Activated naive CD8-positive, alpha-beta T cell treated with anti-CD3 and anti-CD28 coated beads, Interleukin-2, amount 50 U/mL, for 24 hours (primary cell): ENCODE data around the gene SLC4A5.
A peak's percentile ranks its signal among the peaks of the same experiment; 100 is the strongest.

ENCODE experiments used
- ATAC-seq: fragments of 150-1000 bp; cut with Tn5 transposase; one replicate; pipeline ENCODE4 v1.10.0; 2021
- DNase-seq: peaks from one replicate; pipeline ENCODE4 v3.0.0; 2021
- H3K27ac Mint-ChIP-seq: one replicate; pipeline ENCODE4 v1.8.0; 2021; ENCODE audit warnings: mild to moderate bottlenecking, mixed read lengths
- H3K27me3 Mint-ChIP-seq: one replicate; pipeline ENCODE4 v1.8.0; 2021; ENCODE audit warnings: mixed read lengths
- H3K36me3 Mint-ChIP-seq: one replicate; pipeline ENCODE4 v1.8.0; 2021; ENCODE audit warnings: low read depth, mixed read lengths
- H3K4me1 Mint-ChIP-seq: one replicate; pipeline ENCODE4 v1.8.0; 2021; ENCODE audit warnings: mixed read lengths
- H3K4me3 Mint-ChIP-seq: one replicate; pipeline ENCODE4 v1.8.0; 2021; ENCODE audit warnings: mild to moderate bottlenecking, moderate library complexity, mixed read lengths
- H3K9me3 Mint-ChIP-seq: one replicate; pipeline ENCODE4 v1.8.0; 2021; ENCODE audit warnings: mixed read lengths

Gene SLC4A5

GRCh38 chr2:74206180-74206688 is 137.0 kb downstream of the SLC4A5 start:
- DNase-seq: peak; percentile 41
- Mint-ChIP-seq H3K9me3 (no peaks in the 10 kb centered on the region), H3K4me1 (peaks cover 68% of the 10 kb centered on the region), H3K4me3 (peak overlapping the region; percentile 64), H3K27me3 (no peaks in the 10 kb centered on the region), H3K36me3 (peaks cover 88% of the 10 kb centered on the region), H3K27ac (peak overlapping the region; percentile 95)
- ATAC-seq: peak; percentile 91

DNA sequence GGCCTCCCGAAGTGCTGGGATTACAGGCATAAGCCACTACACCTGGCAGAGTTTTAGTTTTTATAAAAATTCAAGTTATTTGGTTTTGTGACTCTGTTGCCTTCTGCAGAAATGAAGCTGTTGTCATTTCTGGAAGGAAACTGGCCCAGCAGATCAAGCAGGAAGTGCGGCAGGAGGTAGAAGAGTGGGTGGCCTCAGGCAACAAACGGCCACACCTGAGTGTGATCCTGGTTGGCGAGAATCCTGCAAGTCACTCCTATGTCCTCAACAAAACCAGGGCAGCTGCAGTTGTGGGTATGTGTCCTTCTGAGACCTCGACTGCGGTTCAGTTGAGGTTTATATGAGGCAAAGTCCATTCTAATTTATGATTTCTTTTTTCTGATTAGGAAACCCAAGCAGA is 137.6 kb downstream of the SLC4A5 start:
- peak overlapping the region; percentile 95 for H3K27ac Mint-ChIP-seq
- H3K36me3 Mint-ChIP-seq: peaks cover 86% of the 10 kb centered on the region
- H3K27me3 Mint-ChIP-seq: no peaks in the 10 kb centered on the region
- H3K9me3 Mint-ChIP-seq: no peaks in the 10 kb centered on the region
- peak overlapping the region; percentile 64 for H3K4me3 Mint-ChIP-seq
- ATAC-seq (peak; percentile 29), DNase-seq (no peak)
- H3K4me1 Mint-ChIP-seq: peaks cover 74% of the 10 kb centered on the region

DNA sequence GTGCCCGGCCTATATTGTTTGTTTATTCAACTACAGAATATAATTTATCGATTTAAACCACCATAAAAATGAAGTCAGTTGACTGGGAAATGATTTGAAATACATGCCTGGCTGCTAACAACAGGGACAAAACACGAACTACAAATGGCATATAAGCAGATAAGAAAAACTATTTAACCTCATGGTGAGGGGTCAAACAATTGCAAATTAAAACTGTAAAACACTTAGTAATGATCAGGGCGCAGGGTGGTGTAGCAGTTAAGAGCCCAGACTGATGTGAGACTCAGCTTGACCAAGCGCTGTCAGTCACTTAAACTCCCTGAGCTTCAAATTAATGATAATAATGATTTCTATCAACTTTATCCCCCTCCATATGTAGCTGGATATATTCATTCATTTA is 138.1 kb downstream of the SLC4A5 start:
- Mint-ChIP-seq H3K36me3 (peaks cover 87% of the 10 kb centered on the region), H3K4me3 (peak overlapping the region; percentile 64), H3K4me1 (peaks cover 78% of the 10 kb centered on the region), H3K9me3 (no peaks in the 10 kb centered on the region), H3K27me3 (no peaks in the 10 kb centered on the region), H3K27ac (peak overlapping the region; percentile 95)
- DNase-seq (no peak), ATAC-seq (no peak)

DNA sequence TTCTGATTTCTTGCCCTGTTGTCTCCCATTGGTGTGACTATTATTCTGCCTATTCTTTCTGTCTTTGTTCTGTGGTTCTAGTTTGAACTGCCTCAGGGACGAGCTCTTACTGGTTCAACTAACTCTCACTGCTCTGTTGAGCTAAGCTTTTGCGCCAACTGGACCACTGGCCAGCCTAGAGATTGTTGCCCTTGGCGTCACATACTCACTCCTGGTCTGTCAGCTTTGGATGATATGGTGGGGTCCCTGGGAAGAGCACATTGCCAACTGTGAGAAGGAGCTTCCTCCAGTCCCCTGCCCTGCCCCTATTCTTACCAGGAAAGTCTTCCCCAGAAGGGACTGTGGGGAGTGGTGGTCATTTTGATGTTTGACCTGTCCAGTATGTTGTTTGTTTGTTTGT is 138.8 kb downstream of the SLC4A5 start:
- peak overlapping the region; percentile 64 for H3K4me3 Mint-ChIP-seq
- H3K36me3 Mint-ChIP-seq: peaks cover 87% of the 10 kb centered on the region
- ATAC-seq: no peak

DNA sequence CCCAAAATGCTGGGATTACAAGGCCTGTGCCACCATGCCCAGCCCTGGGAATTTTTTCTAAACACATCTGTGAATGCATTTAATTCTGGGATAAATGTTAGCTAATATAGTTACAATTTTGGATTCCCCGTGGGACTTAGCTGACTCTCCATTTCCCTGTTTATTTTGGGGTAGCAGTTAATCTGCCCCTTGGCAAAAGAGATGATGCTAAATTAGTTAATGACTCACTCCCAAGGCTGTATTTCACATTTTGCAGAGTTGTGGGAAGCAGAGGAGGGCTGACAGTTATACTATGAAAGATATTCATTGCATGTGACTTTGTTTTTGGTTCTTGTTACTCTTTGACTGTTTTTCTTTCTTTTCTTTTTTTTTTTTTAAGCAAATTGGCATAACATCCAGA is 141.6 kb downstream of the SLC4A5 start:
- Mint-ChIP-seq H3K9me3 (no peaks in the 10 kb centered on the region), H3K36me3 (peaks cover 70% of the 10 kb centered on the region), H3K27me3 (no peaks in the 10 kb centered on the region), H3K4me3 (peak overlapping the region; percentile 99), H3K4me1 (peaks cover 84% of the 10 kb centered on the region), H3K27ac (peak overlapping the region; percentile 100)
- no peak for ATAC-seq
- DNase-seq: no peak

More for the DNA sequence above, 138.8 kb downstream of the SLC4A5 start:
- Mint-ChIP-seq H3K27ac (peak overlapping the region; percentile 95), H3K4me1 (peaks cover 81% of the 10 kb centered on the region), H3K27me3 (no peaks in the 10 kb centered on the region), H3K9me3 (no peaks in the 10 kb centered on the region)
- DNase-seq: no peak

DNA sequence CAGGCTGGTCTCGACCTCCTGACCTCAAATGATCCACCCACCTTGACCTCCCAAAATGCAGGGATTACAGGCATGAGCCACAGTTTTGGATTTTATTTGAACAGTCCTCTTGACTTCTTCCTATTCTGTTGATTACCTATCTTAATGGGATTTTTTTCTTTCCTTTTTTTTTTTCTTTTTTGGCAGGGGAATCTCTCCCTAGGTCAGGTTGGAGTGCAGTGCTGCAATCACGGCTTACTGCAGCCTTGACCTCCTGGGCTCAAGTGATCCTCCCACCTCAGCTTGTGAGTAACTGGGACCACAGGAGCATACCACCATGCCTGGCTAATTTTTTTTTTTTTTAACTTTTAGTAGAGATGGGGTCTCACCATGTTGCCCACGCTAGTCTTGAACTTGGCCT is 142.0 kb downstream of the SLC4A5 start:
- Mint-ChIP-seq H3K9me3 (no peaks in the 10 kb centered on the region), H3K27me3 (no peaks in the 10 kb centered on the region), H3K27ac (peak overlapping the region; percentile 100), H3K4me1 (peaks cover 80% of the 10 kb centered on the region), H3K4me3 (peak overlapping the region; percentile 99), H3K36me3 (peaks cover 66% of the 10 kb centered on the region)
- ATAC-seq: no peak
- DNase-seq: no peak

- Mint-ChIP-seq H3K4me3 (peak overlapping the region; percentile 99), H3K36me3 (peaks cover 54% of the 10 kb centered on the region), H3K4me1 (peaks cover 66% of the 10 kb centered on the region), H3K27me3 (no peaks in the 10 kb centered on the region), H3K9me3 (no peaks in the 10 kb centered on the region), H3K27ac (peak overlapping the region; percentile 100)
- DNase-seq: peak; percentile 27
- ATAC-seq: no peak
Observed at GRCh38 chr2:74199871-74200305, 143.3 kb downstream of the SLC4A5 start.

GRCh38 chr2:74199275-74199701 is 143.9 kb downstream of the SLC4A5 start:
- peaks cover 60% of the 10 kb centered on the region for H3K4me1 Mint-ChIP-seq

DNA sequence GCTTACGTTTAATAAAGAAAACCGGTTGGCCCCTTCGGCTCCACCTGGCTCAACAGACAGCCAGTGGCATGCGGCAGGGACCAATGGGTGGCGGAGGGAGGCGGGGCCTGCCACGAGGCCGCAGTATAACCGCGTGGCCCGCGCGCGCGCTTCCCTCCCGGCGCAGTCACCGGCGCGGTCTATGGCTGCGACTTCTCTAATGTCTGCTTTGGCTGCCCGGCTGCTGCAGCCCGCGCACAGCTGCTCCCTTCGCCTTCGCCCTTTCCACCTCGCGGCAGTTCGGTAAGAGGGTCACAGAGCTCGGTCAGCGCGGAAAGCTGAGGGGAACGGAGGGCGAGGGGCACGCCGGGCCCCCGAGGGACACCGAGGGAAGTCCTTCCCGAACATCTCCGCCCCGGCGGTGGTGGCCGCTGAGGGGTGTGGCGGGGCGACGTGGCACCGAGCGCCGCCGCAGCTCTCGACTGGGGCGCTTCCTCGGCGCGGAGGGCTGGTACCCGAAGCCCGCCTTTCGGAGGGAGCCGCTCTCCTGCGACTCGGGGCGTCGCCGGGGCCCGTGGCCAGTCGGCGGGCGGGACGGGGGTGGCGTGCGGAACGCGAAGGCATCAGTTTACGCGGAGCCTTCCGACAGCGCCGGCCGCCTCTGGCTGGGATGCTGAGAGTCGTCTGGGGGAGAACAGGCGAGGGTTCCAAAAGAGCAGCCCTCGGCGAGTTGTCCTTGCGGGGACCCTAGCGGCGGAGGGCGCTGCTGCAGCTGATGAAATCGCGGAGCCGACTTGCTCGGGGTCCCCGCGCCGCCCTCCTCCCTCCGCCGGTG is 144.5 kb downstream of the SLC4A5 start, which contains the start of gene MTHFD2:
MTHFD2 (plus strand) TSS at position 155 of the 814 bp plus-strand sequence; CDS start at position 182, 27 bp downstream.
- Mint-ChIP-seq H3K4me1 (peaks cover 54% of the 10 kb centered on the region), H3K36me3 (peaks cover 44% of the 10 kb centered on the region), H3K4me3 (peak within 1 kb of the TSS; percentile 99), H3K27me3 (no peaks in the 10 kb centered on the region), H3K27ac (peak within 1 kb of the TSS; percentile 100), H3K9me3 (no peaks in the 10 kb centered on the region)
- DNase-seq: peak; percentile 93
- ATAC-seq: peak; percentile 93

More at GRCh38 chr2:74199275-74199701, 143.9 kb downstream of the SLC4A5 start:
- Mint-ChIP-seq H3K4me3 (peak overlapping the region; percentile 99), H3K27ac (peak overlapping the region; percentile 100), H3K27me3 (no peaks in the 10 kb centered on the region), H3K36me3 (peaks cover 50% of the 10 kb centered on the region), H3K9me3 (no peaks in the 10 kb centered on the region)
- no peak for ATAC-seq
- no peak for DNase-seq

- Mint-ChIP-seq H3K4me3 (peak overlapping the region; percentile 99), H3K27ac (peak overlapping the region; percentile 100), H3K36me3 (peaks cover 37% of the 10 kb centered on the region), H3K4me1 (peaks cover 48% of the 10 kb centered on the region), H3K27me3 (no peaks in the 10 kb centered on the region), H3K9me3 (no peaks in the 10 kb centered on the region)
- DNase-seq (no peak), ATAC-seq (no peak)
Observed at GRCh38 chr2:74198023-74198460, 145.2 kb downstream of the SLC4A5 start.

- peak overlapping the region; percentile 2 for H3K4me3 Mint-ChIP-seq
- H3K27ac Mint-ChIP-seq: peak overlapping the region; percentile 100
- peaks cover 40% of the 10 kb centered on the region for H3K4me1 Mint-ChIP-seq
Observed at GRCh38 chr2:74197049-74197448, 146.2 kb downstream of the SLC4A5 start.

DNA sequence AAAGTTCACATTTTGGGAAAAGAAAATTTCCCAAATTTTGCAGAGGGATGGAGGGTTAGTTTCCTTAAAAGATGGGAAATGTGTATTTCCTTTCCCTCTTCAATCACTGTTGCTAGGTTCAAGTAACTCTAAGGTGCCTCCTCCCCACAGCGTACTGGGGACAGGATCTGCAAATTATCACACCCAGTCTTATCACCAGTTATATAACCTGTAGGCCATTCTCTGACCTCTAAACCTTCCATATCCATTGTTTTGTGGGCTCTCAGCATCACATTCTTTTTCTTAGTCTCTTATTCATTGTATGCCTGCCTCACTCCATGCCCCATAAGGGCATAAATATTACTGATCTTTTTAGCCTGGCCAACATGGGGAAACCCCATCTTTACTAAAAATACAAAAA is 148.4 kb downstream of the SLC4A5 start:
- Mint-ChIP-seq H3K9me3 (no peaks in the 10 kb centered on the region), H3K27me3 (no peaks in the 10 kb centered on the region), H3K4me3 (no peak overlapping the region), H3K4me1 (peaks cover 21% of the 10 kb centered on the region), H3K36me3 (peaks cover 11% of the 10 kb centered on the region), H3K27ac (no peak overlapping the region)
- DNase-seq (no peak), ATAC-seq (no peak)

More at GRCh38 chr2:74197049-74197448, 146.2 kb downstream of the SLC4A5 start:
- DNase-seq (no peak), ATAC-seq (no peak)
- Mint-ChIP-seq H3K27me3 (no peaks in the 10 kb centered on the region), H3K9me3 (no peaks in the 10 kb centered on the region), H3K36me3 (peaks cover 30% of the 10 kb centered on the region)

- Mint-ChIP-seq H3K4me3 (no peak overlapping the region), H3K36me3 (no peaks in the 10 kb centered on the region), H3K27me3 (no peaks in the 10 kb centered on the region), H3K27ac (no peak overlapping the region), H3K9me3 (no peaks in the 10 kb centered on the region), H3K4me1 (no peaks in the 10 kb centered on the region)
- DNase-seq: no peak
- no peak for ATAC-seq
Observed at GRCh38 chr2:74191596-74192380, 151.4 kb downstream of the SLC4A5 start.

DNA sequence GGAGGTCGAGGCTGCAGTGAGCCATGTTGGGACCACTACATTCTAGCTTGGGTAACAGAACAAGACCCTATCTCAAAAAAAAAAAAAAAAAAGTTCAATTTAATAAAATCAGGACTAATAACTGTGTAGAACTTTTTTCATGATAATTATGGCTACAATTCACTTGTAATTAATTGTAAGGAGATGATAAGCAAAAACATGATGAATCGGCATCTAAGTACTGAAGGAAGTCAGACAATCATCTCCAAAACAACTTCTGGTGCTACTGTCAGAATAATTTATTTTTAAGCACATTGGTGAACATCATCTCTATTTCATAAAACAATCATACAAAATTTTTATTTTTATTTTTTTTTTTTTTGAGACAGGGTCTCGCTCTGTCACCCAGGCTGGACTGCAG is 154.5 kb downstream of the SLC4A5 start:
- H3K27ac Mint-ChIP-seq: no peak overlapping the region
- no peaks in the 10 kb centered on the region for H3K9me3 Mint-ChIP-seq
- ATAC-seq (no peak), DNase-seq (no peak)
- H3K27me3 Mint-ChIP-seq: no peaks in the 10 kb centered on the region
- H3K4me3 Mint-ChIP-seq: no peak overlapping the region
- peaks cover 15% of the 10 kb centered on the region for H3K4me1 Mint-ChIP-seq
- H3K36me3 Mint-ChIP-seq: no peaks in the 10 kb centered on the region
